Natural killer cell (primary cell): Measurements from ENCODE around the gene ANKRD66. TPM values are rescaled to one million over a fixed set of nuclear protein-coding genes. Genes with fewer than 3 reads are reported as not detected.

Experiments
- ATAC-seq, 3 donors: fragments of 150-1000 bp in 2 of 3; fragments of 200-7000 bp in 1 of 3; cut with Tn5 transposase; 1 replicate in 1 of 3; 2 replicates in 2 of 3; pipeline ENCODE4 v1.10.0; 2021; ENCODE audit warnings: mild to moderate bottlenecking in 2 of 3, moderate library complexity in 2 of 3
- DNase-seq, 2 donors: peaks; one replicate each; pipeline versions ENCODE4 v3.0.0 to v3.0.0-alpha.2; 2013 to 2021; ENCODE audit warnings: mixed read lengths in 1 of 2
- H3K27ac ChIP-seq: one replicate; pipeline ENCODE4 v1.5.1; 2013; ENCODE audit warnings: mild to moderate bottlenecking, low read length
- H3K27me3 ChIP-seq: one replicate; pipeline ENCODE4 v1.6.1; 2013; ENCODE audit warnings: low read length; ENCODE audit not compliant: control insufficient read depth, insufficient read depth
- H3K36me3 ChIP-seq: one replicate; pipeline ENCODE4 v1.6.1; 2013; ENCODE audit warnings: low read length; ENCODE audit not compliant: control insufficient read depth, insufficient read depth
- H3K4me1 ChIP-seq: one replicate; pipeline ENCODE4 v1.6.1; 2013; ENCODE audit warnings: low read length; ENCODE audit not compliant: control insufficient read depth, insufficient read depth
- H3K4me3 ChIP-seq: one replicate; pipeline ENCODE4 v1.5.1; 2013; ENCODE audit warnings: low read length
- H3K9me3 ChIP-seq: one replicate; pipeline ENCODE4 v1.6.1; 2013; ENCODE audit warnings: low read length; ENCODE audit not compliant: control insufficient read depth, insufficient read depth
- H3K27ac Mint-ChIP-seq, 2 donors: one replicate each; pipeline ENCODE4 v1.8.0; 2022; ENCODE audit warnings: mild to moderate bottlenecking in 2 of 2, mixed read lengths in 2 of 2, moderate library complexity in 1 of 2
- H3K27me3 Mint-ChIP-seq, 2 donors: one replicate each; pipeline ENCODE4 v1.8.0; 2022; ENCODE audit warnings: low read depth in 2 of 2, mixed read lengths in 2 of 2
- H3K36me3 Mint-ChIP-seq: one replicate; pipeline ENCODE4 v1.8.0; 2022; ENCODE audit warnings: mixed read lengths
- H3K4me1 Mint-ChIP-seq, 2 donors: one replicate each; pipeline ENCODE4 v1.8.0; 2022; ENCODE audit warnings: mixed read lengths in 2 of 2
- H3K4me3 Mint-ChIP-seq: one replicate; pipeline ENCODE4 v1.8.0; 2022; ENCODE audit warnings: mild to moderate bottlenecking, moderate library complexity, mixed read lengths
- H3K9me3 Mint-ChIP-seq, 2 donors: one replicate each; pipeline ENCODE4 v1.8.0; 2022; ENCODE audit warnings: mixed read lengths in 2 of 2
- CTCF ChIP-seq: fragments of 200-600 bp; IDR thresholded peaks from one replicate; pipeline ENCODE4 v1.8.0; 2022; ENCODE audit warnings: antibody characterized with exemption
- WGBS: methylation state at CpG from one replicate; pipeline ENCODE4 v1.1.7; 2013; ENCODE audit warnings: missing lambda C conversion rate; ENCODE audit not compliant: insufficient coverage; 5-methylcytosine and 5-hydroxymethylcytosine counted together
- intact Hi-C: fragments of 100-400 bp; cut with micrococcal nuclease; formaldehyde crosslinking; loops from one replicate; pipeline ENCODE4 v1.14.2; 2022
- total RNA-seq, 4 donors: library from RNA; stranded (reverse); fragments of 120-200 nt in 1 of 4; gene quantifications; one replicate each; pipeline versions ENCODE4 v1.2.3 to v1.2.4, GENCODE V29; 2013 to 2022

ANKRD66 gene
- total RNA-seq = not detected
- total RNA-seq (2013) = not detected

GRCh38 chr6:46746696-46747095 lies at the start of gene ANKRD66:
Gene ANKRD66, plus strand, starts transcription at chr6:46746933. Its CDS starts 5,016 bp downstream, at chr6:46751949.
- no peak within 1 kb of the TSS for H3K27ac Mint-ChIP-seq
- no peak within 1 kb of the TSS for H3K4me3 Mint-ChIP-seq
- no peak for DNase-seq
- intact Hi-C loops = no loop called here
- H3K27me3 Mint-ChIP-seq = peaks cover 10 to 24% of the 10 kb centered on the region in 2 donors
- no peak within 1 kb of the TSS for H3K27ac ChIP-seq
- no peak for TF ChIP-seq CTCF
- no peaks in the 10 kb centered on the region for H3K9me3 ChIP-seq
- no peaks in the 10 kb centered on the region for H3K4me1 Mint-ChIP-seq
- no peaks in the 10 kb centered on the region for H3K36me3 Mint-ChIP-seq
- WGBS = 67% methylated on average over 1 of the region's 1 CpG
- H3K27me3 ChIP-seq = no peaks in the 10 kb centered on the region
- H3K4me1 ChIP-seq = no peaks in the 10 kb centered on the region
- no peak within 1 kb of the TSS for H3K4me3 ChIP-seq
- H3K36me3 ChIP-seq = no peaks in the 10 kb centered on the region
- H3K9me3 Mint-ChIP-seq = peaks cover 2 to 4% of the 10 kb centered on the region in 2 donors
- no peak for ATAC-seq

- Mint-ChIP-seq H3K27ac (no peak overlapping the region), H3K36me3 (no peaks in the 10 kb centered on the region), H3K27me3 (peaks cover 15 to 31% of the 10 kb centered on the region in 2 donors), H3K4me1 (no peaks in the 10 kb centered on the region), H3K9me3 (no peaks in the 10 kb centered on the region), H3K4me3 (no peak overlapping the region)
- ATAC-seq = no peak
- Histone ChIP-seq H3K36me3 (no peaks in the 10 kb centered on the region), H3K9me3 (no peaks in the 10 kb centered on the region), H3K4me1 (no peaks in the 10 kb centered on the region), H3K27me3 (peaks cover 9% of the 10 kb centered on the region), H3K27ac (no peak overlapping the region), H3K4me3 (no peak overlapping the region)
- no peak for TF ChIP-seq CTCF
- no CpG with 5 or more reads among the region's 1 CpG for WGBS
- no peak for DNase-seq
- intact Hi-C loops = no loop called here
Measured at GRCh38 chr6:46699970-46700369, 46.8 kb upstream of the ANKRD66 start.

- Mint-ChIP-seq H3K27ac (no peak overlapping the region), H3K9me3 (peaks cover 0 to 2% of the 10 kb centered on the region in 2 donors), H3K4me3 (no peak overlapping the region), H3K4me1 (no peaks in the 10 kb centered on the region), H3K27me3 (peaks cover 5 to 21% of the 10 kb centered on the region in 2 donors), H3K36me3 (no peaks in the 10 kb centered on the region)
- Histone ChIP-seq H3K4me1 (no peaks in the 10 kb centered on the region), H3K27me3 (peaks cover 9% of the 10 kb centered on the region), H3K9me3 (no peaks in the 10 kb centered on the region), H3K4me3 (no peak overlapping the region), H3K36me3 (no peaks in the 10 kb centered on the region), H3K27ac (no peak overlapping the region)
- no peak for TF ChIP-seq CTCF
- no peak for ATAC-seq
- 0% methylated on average over 3 of the region's 3 CpGs for WGBS
- intact Hi-C loops = no loop called here
- no peak for DNase-seq
Measured at GRCh38 chr6:46704562-46704961, 42.2 kb upstream of the ANKRD66 start.

GRCh38 chr6:46706464-46706863 lies 40.3 kb upstream of the ANKRD66 start:
- H3K4me1 ChIP-seq = no peaks in the 10 kb centered on the region
- H3K9me3 ChIP-seq = no peaks in the 10 kb centered on the region
- Mint-ChIP-seq H3K27me3 (peaks cover 9 to 21% of the 10 kb centered on the region in 2 donors), H3K4me3 (no peak overlapping the region), H3K27ac (no peak overlapping the region), H3K9me3 (peaks cover 0 to 2% of the 10 kb centered on the region in 2 donors), H3K36me3 (no peaks in the 10 kb centered on the region), H3K4me1 (no peaks in the 10 kb centered on the region)
- no peak overlapping the region for H3K27ac ChIP-seq
- no peak for TF ChIP-seq CTCF
- peaks cover 6% of the 10 kb centered on the region for H3K27me3 ChIP-seq
- no peaks in the 10 kb centered on the region for H3K36me3 ChIP-seq
- intact Hi-C loops = no loop called here
- no peak for DNase-seq
- WGBS = 38% methylated on average over 1 of the region's 2 CpGs
- no peak overlapping the region for H3K4me3 ChIP-seq
- ATAC-seq = no peak
